Activated T-helper 1 cell treated with anti-CD3 and anti-CD28 coated beads, Interleukin-12 subunit alpha, Interleukin-12 subunit beta, Interleukin-2, Interleukin-4 antibody, amounts not matched to agents 30 ng/mL and 10 ng/mL and 1 ng/mL, durations not matched to agents 14 hours and 24 hours and 36 hours (primary cell): ENCODE results near the gene BEST1. TPM values are rescaled to one million over a fixed set of nuclear protein-coding genes. Genes with fewer than 3 reads are reported as not detected.

Source experiments
- DNase-seq: peaks from one replicate; pipeline ENCODE4 v3.0.0; 2021; ENCODE audit warnings: low spot score
- H3K27ac Mint-ChIP-seq: one replicate; pipeline ENCODE4 v1.8.0; 2021; ENCODE audit warnings: mild to moderate bottlenecking, mixed read lengths
- H3K27me3 Mint-ChIP-seq: one replicate; pipeline ENCODE4 v1.8.0; 2022; ENCODE audit warnings: mild to moderate bottlenecking, moderate library complexity, mixed read lengths; ENCODE audit not compliant: insufficient read depth
- H3K36me3 Mint-ChIP-seq: one replicate; pipeline ENCODE4 v1.8.0; 2021; ENCODE audit warnings: low read depth, mixed read lengths
- H3K4me1 Mint-ChIP-seq: one replicate; pipeline ENCODE4 v1.8.0; 2021; ENCODE audit warnings: low read depth, mixed read lengths
- H3K4me3 Mint-ChIP-seq: one replicate; pipeline ENCODE4 v1.8.0; 2021; ENCODE audit warnings: mild to moderate bottlenecking, moderate library complexity, mixed read lengths
- H3K9me3 Mint-ChIP-seq: one replicate; pipeline ENCODE4 v1.8.0; 2021; ENCODE audit warnings: mixed read lengths
- intact Hi-C: fragments of 100-400 bp; cut with micrococcal nuclease; formaldehyde crosslinking; loops from one replicate; pipeline ENCODE4 v1.15.1; 2024
- total RNA-seq: library from RNA; stranded (reverse); gene quantifications from 2 replicates; pipeline ENCODE4 v1.2.3, GENCODE V29; 2022

The BEST1 gene
- total RNA-seq, 1 donor from 2014 or later: not detected

DNA sequence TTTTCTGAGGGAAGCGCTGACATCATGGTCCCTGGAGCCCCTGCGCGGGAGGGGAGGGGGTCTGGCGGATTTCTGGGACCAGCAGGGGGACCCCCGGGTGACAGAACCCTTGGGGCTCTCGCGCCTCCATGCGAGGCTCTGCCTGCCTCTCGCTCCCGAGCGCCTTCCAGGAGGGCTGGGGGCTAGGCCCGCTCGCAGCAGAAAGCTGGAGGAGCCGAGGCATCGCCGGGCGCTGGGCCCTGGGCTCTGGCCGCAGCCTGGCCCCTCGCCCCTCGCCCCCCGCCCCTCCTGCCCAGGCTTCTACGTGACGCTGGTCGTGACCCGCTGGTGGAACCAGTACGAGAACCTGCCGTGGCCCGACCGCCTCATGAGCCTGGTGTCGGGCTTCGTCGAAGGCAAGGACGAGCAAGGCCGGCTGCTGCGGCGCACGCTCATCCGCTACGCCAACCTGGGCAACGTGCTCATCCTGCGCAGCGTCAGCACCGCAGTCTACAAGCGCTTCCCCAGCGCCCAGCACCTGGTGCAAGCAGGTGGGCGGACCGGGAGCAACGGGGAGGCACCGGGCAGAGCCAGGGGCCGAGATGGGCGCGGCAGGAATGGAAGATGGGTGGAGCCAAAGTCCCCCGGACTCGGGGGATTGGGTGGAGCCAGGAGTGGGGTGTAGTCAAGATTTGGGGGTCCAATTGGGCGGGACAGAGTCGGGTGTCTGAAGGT is 5.4 kb downstream of the BEST1 start:
- Mint-ChIP-seq H3K9me3 (no peaks in the 10 kb centered on the region), H3K27ac (no peak overlapping the region), H3K4me3 (no peak overlapping the region), H3K36me3 (no peaks in the 10 kb centered on the region), H3K27me3 (peaks cover 19% of the 10 kb centered on the region), H3K4me1 (peaks cover 6% of the 10 kb centered on the region)
- intact Hi-C loops: no loop called here
- DNase-seq: no peak

DNA sequence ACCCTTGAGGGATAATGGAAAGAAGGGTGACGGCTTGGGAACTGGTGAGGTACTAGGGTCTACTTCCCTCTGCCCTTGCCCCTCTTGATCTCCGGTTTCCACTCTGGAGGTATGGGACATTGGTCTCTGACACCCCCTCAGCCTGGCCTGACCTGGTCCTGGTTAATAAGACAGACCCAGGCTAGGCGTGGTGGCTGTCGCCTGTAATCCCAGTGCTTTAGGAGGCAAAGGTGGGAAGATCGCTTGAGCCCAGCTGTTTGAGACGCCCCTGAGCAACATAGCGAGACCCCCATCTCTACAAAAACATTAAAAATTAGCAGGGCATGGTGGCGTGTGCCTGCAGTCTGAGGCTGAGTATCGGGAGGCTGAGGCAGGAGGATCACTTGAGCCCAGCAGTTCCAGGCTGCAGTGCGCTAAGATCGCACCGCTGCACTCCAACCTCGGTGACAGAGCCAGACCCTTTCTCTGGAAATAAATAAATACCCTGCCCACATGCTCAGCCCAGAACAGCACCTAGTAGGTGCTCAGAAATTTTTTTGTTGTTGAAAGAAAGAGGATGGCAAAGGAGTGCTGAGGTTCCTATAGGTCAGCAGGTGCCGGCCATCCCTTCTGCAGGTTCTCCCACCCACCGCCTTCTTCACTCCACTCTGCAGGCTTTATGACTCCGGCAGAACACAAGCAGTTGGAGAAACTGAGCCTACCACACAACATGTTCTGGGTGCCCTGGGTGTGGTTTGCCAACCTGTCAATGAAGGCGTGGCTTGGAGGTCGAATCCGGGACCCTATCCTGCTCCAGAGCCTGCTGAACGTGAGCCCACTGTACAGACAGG is 6.3 kb downstream of the BEST1 start:
- intact Hi-C loops: no loop called here
- H3K27ac Mint-ChIP-seq: no peak overlapping the region
- no peak for DNase-seq
- no peak overlapping the region for H3K4me3 Mint-ChIP-seq
- no peaks in the 10 kb centered on the region for H3K9me3 Mint-ChIP-seq
- H3K36me3 Mint-ChIP-seq: no peaks in the 10 kb centered on the region
- H3K4me1 Mint-ChIP-seq: peaks cover 6% of the 10 kb centered on the region
- peaks cover 21% of the 10 kb centered on the region for H3K27me3 Mint-ChIP-seq

- no peak overlapping the region for H3K4me3 Mint-ChIP-seq
- no peaks in the 10 kb centered on the region for H3K9me3 Mint-ChIP-seq
- no peaks in the 10 kb centered on the region for H3K36me3 Mint-ChIP-seq
- peaks cover 20% of the 10 kb centered on the region for H3K27me3 Mint-ChIP-seq
- no peak for DNase-seq
- intact Hi-C loops: no loop called here
- peaks cover 6% of the 10 kb centered on the region for H3K4me1 Mint-ChIP-seq
- no peak overlapping the region for H3K27ac Mint-ChIP-seq
Observed at GRCh38 chr11:61957021-61957770, 7.0 kb downstream of the BEST1 start.

GRCh38 chr11:61958590-61958989 is 8.4 kb downstream of the BEST1 start:
- Mint-ChIP-seq H3K27me3 (peaks cover 17% of the 10 kb centered on the region), H3K36me3 (peaks cover 5% of the 10 kb centered on the region), H3K9me3 (no peaks in the 10 kb centered on the region), H3K4me3 (no peak overlapping the region), H3K27ac (no peak overlapping the region), H3K4me1 (peaks cover 11% of the 10 kb centered on the region)
- no peak for DNase-seq
- intact Hi-C loops: no loop called here

DNA sequence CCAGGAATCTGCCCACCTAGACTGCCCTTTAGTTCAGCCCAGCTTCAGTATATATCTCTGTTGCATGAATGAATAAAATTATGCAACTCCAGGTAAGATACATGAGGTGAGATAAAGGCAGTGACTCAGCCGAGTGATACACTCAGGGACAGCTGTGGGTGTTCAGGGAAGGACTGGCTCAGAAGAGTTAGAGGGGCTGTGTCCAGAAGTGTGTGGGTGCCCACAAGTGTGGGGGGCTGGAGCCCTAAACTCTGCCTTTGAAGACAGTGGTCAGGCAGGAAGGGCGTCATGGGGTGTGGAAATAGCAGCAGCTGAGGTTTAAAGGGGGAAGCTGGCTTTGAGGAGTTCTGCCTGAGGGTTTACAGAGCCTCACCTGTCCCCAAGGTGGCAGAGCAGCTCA is 9.0 kb downstream of the BEST1 start:
- Mint-ChIP-seq H3K36me3 (peaks cover 9% of the 10 kb centered on the region), H3K27me3 (peaks cover 17% of the 10 kb centered on the region), H3K4me3 (no peak overlapping the region), H3K9me3 (no peaks in the 10 kb centered on the region), H3K27ac (no peak overlapping the region), H3K4me1 (peaks cover 16% of the 10 kb centered on the region)
- intact Hi-C loops: no loop called here
- no peak for DNase-seq

- intact Hi-C loops: no loop called here
- H3K9me3 Mint-ChIP-seq: no peaks in the 10 kb centered on the region
Observed at GRCh38 chr11:61959678-61960077, 9.5 kb downstream of the BEST1 start.

DNA sequence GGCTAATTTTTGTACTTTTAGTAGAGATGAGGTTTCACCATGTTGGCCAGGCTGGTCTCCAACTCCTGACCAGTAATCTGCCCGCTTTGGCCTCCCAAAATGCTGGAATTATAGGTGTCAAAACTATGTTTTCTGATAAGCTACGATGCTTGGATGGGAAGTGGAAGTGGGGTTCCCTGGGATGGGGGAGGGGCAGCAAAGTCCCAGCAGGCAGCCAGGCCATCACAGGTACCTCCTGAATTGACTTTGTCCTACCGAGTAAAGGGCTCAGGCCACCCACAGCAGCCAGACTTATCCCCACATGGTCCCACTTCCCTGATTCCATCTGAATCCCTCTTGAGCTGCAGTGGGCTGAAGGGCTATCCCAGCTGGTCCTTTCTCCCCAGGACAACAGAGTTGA is 10.4 kb downstream of the BEST1 start:
- intact Hi-C loops: no loop called here
- Mint-ChIP-seq H3K4me3 (no peak overlapping the region), H3K4me1 (peaks cover 30% of the 10 kb centered on the region), H3K36me3 (peaks cover 23% of the 10 kb centered on the region), H3K9me3 (no peaks in the 10 kb centered on the region), H3K27me3 (peaks cover 14% of the 10 kb centered on the region), H3K27ac (no peak overlapping the region)
- DNase-seq: no peak

More at GRCh38 chr11:61959678-61960077, 9.5 kb downstream of the BEST1 start:
- Mint-ChIP-seq H3K4me3 (no peak overlapping the region), H3K36me3 (peaks cover 15% of the 10 kb centered on the region), H3K27ac (no peak overlapping the region), H3K27me3 (peaks cover 14% of the 10 kb centered on the region), H3K4me1 (peaks cover 21% of the 10 kb centered on the region)
- no peak for DNase-seq

GRCh38 chr11:61961570-61962212 is 11.5 kb downstream of the BEST1 start:
- Mint-ChIP-seq H3K36me3 (peaks cover 28% of the 10 kb centered on the region), H3K4me3 (no peak overlapping the region), H3K9me3 (no peaks in the 10 kb centered on the region), H3K4me1 (peaks cover 32% of the 10 kb centered on the region), H3K27ac (no peak overlapping the region), H3K27me3 (peaks cover 5% of the 10 kb centered on the region)
- intact Hi-C loops: no loop called here
- DNase-seq: no peak

DNA sequence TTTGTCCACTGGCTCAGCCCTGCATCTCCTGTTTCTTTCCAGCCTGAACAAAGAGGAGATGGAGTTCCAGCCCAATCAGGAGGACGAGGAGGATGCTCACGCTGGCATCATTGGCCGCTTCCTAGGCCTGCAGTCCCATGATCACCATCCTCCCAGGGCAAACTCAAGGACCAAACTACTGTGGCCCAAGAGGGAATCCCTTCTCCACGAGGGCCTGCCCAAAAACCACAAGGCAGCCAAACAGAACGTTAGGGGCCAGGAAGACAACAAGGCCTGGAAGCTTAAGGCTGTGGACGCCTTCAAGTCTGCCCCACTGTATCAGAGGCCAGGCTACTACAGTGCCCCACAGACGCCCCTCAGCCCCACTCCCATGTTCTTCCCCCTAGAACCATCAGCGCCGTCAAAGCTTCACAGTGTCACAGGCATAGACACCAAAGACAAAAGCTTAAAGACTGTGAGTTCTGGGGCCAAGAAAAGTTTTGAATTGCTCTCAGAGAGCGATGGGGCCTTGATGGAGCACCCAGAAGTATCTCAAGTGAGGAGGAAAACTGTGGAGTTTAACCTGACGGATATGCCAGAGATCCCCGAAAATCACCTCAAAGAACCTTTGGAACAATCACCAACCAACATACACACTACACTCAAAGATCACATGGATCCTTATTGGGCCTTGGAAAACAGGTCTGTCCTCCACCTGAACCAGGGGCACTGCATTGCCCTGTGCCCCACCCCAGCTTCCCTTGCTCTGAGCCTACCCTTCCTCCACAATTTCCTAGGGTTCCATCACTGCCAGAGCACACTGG is 12.3 kb downstream of the BEST1 start:
- DNase-seq: no peak
- Mint-ChIP-seq H3K36me3 (peaks cover 29% of the 10 kb centered on the region), H3K27ac (no peak overlapping the region), H3K9me3 (no peaks in the 10 kb centered on the region), H3K27me3 (peaks cover 5% of the 10 kb centered on the region), H3K4me1 (peaks cover 32% of the 10 kb centered on the region), H3K4me3 (no peak overlapping the region)
- intact Hi-C loops: no loop called here

DNA sequence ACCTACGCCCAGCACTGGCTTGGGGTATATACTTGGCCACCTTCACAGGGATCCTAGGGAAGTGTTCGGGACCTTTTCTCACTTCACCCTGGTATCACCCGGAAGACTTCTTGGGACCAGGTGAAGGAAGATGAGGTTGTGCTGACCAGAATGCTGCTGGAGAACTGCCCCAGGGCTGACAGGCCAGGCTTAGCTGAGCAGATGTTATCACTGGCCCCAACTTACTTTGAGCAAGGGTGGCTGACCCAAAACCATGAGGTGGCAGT is 12.8 kb downstream of the BEST1 start:
- Mint-ChIP-seq H3K27me3 (peaks cover 5% of the 10 kb centered on the region), H3K36me3 (peaks cover 29% of the 10 kb centered on the region), H3K27ac (no peak overlapping the region), H3K9me3 (no peaks in the 10 kb centered on the region), H3K4me3 (no peak overlapping the region), H3K4me1 (peaks cover 32% of the 10 kb centered on the region)
- DNase-seq: no peak
- intact Hi-C loops: no loop called here

- peaks cover 5% of the 10 kb centered on the region for H3K27me3 Mint-ChIP-seq
- peaks cover 36% of the 10 kb centered on the region for H3K4me1 Mint-ChIP-seq
- DNase-seq: no peak
- peaks cover 30% of the 10 kb centered on the region for H3K36me3 Mint-ChIP-seq
- intact Hi-C loops: no loop called here
- H3K4me3 Mint-ChIP-seq: peak overlapping the region; percentile 63
- no peaks in the 10 kb centered on the region for H3K9me3 Mint-ChIP-seq
- no peak overlapping the region for H3K27ac Mint-ChIP-seq
Observed at GRCh38 chr11:61963282-61964057, 13.3 kb downstream of the BEST1 start.
